Measurements from ENCODE around the gene PHLPP2.
"Not testable (repeated sequence)": the region's sequence is repeated elsewhere in the genome, so short reads cannot be mapped to it uniquely, and the experiment has no call there.

PHLPP2 gene

DNA sequence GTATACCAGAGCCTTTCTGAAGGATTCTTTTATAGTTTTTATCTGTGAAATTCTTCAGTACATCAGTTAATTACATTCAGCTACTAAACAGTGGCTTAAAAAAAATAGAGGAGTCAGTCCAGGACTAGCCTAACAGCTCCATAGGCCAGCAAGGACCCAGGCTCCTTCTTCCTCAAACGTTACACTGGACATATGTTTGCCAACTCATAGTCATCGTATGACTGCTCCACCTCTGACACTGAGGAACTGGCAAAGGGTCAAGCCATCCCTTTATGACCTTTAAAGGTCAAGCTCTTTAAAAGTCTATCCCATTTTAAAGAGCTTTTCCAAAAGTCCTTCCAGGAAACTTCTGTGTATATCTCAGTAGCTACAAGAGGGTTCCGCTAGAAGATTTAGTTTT lies 36.6 kb downstream of the PHLPP2 start:
- H3K36me3 ChIP-seq (ENCODE audit: control insufficient read depth, insufficient read depth, low read length): no peaks in the 10 kb centered on the region
- no peaks in the 10 kb centered on the region for H3K27me3 ChIP-seq (ENCODE audit: control insufficient read depth, insufficient read depth, low read length)

DNA sequence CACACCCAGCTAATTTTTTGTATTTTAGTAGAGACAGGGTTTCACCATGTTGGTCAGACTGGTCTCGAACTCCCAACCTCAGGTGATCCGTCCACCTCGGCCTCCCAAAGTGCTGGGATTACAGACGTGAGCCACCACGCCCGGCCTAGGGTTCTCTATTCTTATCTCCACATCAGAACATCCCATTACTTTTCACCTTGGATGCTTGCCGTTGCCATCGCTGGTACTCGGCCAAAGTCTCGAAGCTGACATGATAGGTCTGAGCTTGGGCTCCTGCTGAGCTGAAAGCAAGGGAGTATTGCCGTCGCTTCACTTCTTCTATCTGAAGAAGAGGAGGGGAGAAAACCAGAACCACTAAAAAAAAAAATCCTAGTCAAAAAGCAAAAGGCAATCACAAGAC lies 40.2 kb downstream of the PHLPP2 start:
- not testable (repeated sequence) for H3K36me3 ChIP-seq (ENCODE audit: control insufficient read depth, insufficient read depth, low read length); H3K27me3 ChIP-seq (ENCODE audit: control insufficient read depth, insufficient read depth, low read length); H3K4me1 ChIP-seq

More for the DNA sequence above, 36.6 kb downstream of the PHLPP2 start:
- TF ChIP-seq, protein P1, sequence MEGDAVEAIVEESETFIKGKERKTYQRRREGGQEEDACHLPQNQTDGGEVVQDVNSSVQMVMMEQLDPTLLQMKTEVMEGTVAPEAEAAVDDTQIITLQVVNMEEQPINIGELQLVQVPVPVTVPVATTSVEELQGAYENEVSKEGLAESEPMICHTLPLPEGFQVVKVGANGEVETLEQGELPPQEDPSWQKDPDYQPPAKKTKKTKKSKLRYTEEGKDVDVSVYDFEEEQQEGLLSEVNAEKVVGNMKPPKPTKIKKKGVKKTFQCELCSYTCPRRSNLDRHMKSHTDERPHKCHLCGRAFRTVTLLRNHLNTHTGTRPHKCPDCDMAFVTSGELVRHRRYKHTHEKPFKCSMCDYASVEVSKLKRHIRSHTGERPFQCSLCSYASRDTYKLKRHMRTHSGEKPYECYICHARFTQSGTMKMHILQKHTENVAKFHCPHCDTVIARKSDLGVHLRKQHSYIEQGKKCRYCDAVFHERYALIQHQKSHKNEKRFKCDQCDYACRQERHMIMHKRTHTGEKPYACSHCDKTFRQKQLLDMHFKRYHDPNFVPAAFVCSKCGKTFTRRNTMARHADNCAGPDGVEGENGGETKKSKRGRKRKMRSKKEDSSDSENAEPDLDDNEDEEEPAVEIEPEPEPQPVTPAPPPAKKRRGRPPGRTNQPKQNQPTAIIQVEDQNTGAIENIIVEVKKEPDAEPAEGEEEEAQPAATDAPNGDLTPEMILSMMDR (IDR thresholded peaks at IDR 0.05): no peak
- Histone ChIP-seq H3K9me3 (ENCODE audit: control insufficient read depth, low read length) (no peaks in the 10 kb centered on the region), H3K9ac (no peak overlapping the region), H2AFZ (no peak overlapping the region), H3K4me3 (ENCODE audit: low read depth, low read length) (no peak overlapping the region), H3K4me2 (ENCODE audit: low read length) (no peak overlapping the region), H3K27ac (no peak overlapping the region), H3K4me1 (no peaks in the 10 kb centered on the region), H3K79me2 (no peaks in the 10 kb centered on the region)

DNA sequence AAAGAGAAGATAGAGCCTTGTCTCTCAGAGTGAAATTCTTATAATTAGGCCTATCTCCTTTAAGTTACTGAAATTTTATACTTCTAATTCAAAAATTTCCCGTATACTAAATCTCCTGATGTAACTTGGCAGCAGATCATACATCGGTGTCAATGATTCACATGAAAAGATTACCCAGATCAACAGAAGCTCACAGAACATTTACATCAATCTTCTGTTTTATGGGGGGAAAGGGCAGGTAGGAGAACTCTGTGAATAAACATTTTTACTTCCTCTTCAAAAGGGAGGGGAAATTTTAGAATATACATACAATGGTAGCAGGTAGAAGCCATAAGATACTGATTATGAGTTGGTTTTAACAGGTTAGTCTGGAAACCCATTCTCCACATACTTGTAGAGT lies 43.1 kb downstream of the PHLPP2 start:
- Histone ChIP-seq H3K4me3 (ENCODE audit: low read depth, low read length) (no peak overlapping the region), H3K79me2 (no peaks in the 10 kb centered on the region), H3K27me3 (ENCODE audit: control insufficient read depth, insufficient read depth, low read length) (no peaks in the 10 kb centered on the region), H3K36me3 (ENCODE audit: control insufficient read depth, insufficient read depth, low read length) (no peaks in the 10 kb centered on the region), H3K9ac (no peak overlapping the region), H3K27ac (no peak overlapping the region), H3K4me2 (ENCODE audit: low read length) (no peak overlapping the region), H3K9me3 (ENCODE audit: control insufficient read depth, low read length) (no peaks in the 10 kb centered on the region), H3K4me1 (no peaks in the 10 kb centered on the region), H2AFZ (no peak overlapping the region)
- TF ChIP-seq, protein P1 (IDR thresholded peaks at IDR 0.05): no peak

More for the DNA sequence above, 40.2 kb downstream of the PHLPP2 start:
- not testable (repeated sequence) for H3K9me3 ChIP-seq (ENCODE audit: control insufficient read depth, low read length); H3K79me2 ChIP-seq; H3K9ac ChIP-seq; H2AFZ ChIP-seq; H3K4me3 ChIP-seq (ENCODE audit: low read depth, low read length); H3K4me2 ChIP-seq (ENCODE audit: low read length); H3K27ac ChIP-seq

DNA sequence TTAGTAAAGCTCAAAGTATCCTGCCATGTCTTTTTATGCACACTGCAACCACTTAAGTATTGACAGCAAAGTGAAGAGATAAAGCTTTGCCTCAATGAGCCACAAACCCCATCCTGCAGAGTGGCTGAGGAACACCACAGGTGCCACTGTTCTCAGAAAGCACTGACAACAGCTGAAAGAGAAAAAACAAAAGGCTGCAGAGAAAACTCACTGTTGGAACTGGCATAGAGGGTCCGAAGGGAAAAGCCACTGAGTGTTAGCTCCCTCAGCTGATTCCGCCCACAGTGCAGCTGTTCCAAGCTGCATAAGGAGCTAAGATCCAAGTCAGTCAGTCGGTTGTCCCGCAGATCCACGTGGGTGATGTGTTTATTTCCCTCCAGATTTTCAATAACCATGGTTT lies 48.3 kb downstream of the PHLPP2 start:
- H3K36me3 ChIP-seq (ENCODE audit: control insufficient read depth, insufficient read depth, low read length): no peaks in the 10 kb centered on the region
- H3K4me2 ChIP-seq (ENCODE audit: low read length): no peak overlapping the region
- TF ChIP-seq, protein P1 (IDR thresholded peaks at IDR 0.05): no peak
- H3K79me2 ChIP-seq: no peaks in the 10 kb centered on the region
- H3K4me1 ChIP-seq: no peaks in the 10 kb centered on the region
- no peak overlapping the region for H3K4me3 ChIP-seq (ENCODE audit: low read depth, low read length)
- H3K9ac ChIP-seq: no peak overlapping the region
- H3K27ac ChIP-seq: no peak overlapping the region
- H2AFZ ChIP-seq: no peak overlapping the region
- no peaks in the 10 kb centered on the region for H3K9me3 ChIP-seq (ENCODE audit: control insufficient read depth, low read length)
- no peaks in the 10 kb centered on the region for H3K27me3 ChIP-seq (ENCODE audit: control insufficient read depth, insufficient read depth, low read length)

DNA sequence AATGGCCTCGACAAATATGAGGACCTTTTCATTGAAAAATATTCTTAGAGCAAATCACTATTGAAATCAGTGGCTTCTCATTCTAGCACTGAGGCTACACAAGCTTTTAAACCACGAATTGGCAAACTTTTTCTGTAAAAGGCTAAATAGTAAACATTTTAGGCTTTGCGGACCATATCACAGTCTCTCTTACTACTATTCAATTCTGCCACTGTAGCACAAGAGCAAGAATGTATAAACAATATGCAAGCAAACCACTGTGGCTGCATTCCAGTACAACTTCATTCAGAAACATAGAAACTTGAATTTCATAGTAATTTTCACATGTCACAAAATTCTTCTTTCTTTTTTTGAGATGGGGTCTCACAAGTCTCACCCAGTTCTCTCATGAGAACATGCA lies 49.1 kb downstream of the PHLPP2 start:
- Histone ChIP-seq H2AFZ (no peak overlapping the region), H3K36me3 (ENCODE audit: control insufficient read depth, insufficient read depth, low read length) (no peaks in the 10 kb centered on the region), H3K79me2 (no peaks in the 10 kb centered on the region), H3K9ac (no peak overlapping the region), H3K27me3 (ENCODE audit: control insufficient read depth, insufficient read depth, low read length) (no peaks in the 10 kb centered on the region), H3K9me3 (ENCODE audit: control insufficient read depth, low read length) (no peaks in the 10 kb centered on the region), H3K4me2 (ENCODE audit: low read length) (no peak overlapping the region), H3K4me1 (no peaks in the 10 kb centered on the region), H3K4me3 (ENCODE audit: low read depth, low read length) (no peak overlapping the region), H3K27ac (no peak overlapping the region)
- TF ChIP-seq, protein P1 (IDR thresholded peaks at IDR 0.05): no peak
